NCI-H2171 treated with DMSO at 0.1 percent for 48 hours (cell line): ENCODE measurements around the gene KIAA0513.
A peak's percentile ranks its signal among the peaks of the same experiment; 100 is the strongest.

ENCODE experiments used
- DNase-seq: peaks from one replicate; lab custom pipeline; 2025; lab: John Stamatoyannopoulos, UW

The KIAA0513 gene

DNA sequence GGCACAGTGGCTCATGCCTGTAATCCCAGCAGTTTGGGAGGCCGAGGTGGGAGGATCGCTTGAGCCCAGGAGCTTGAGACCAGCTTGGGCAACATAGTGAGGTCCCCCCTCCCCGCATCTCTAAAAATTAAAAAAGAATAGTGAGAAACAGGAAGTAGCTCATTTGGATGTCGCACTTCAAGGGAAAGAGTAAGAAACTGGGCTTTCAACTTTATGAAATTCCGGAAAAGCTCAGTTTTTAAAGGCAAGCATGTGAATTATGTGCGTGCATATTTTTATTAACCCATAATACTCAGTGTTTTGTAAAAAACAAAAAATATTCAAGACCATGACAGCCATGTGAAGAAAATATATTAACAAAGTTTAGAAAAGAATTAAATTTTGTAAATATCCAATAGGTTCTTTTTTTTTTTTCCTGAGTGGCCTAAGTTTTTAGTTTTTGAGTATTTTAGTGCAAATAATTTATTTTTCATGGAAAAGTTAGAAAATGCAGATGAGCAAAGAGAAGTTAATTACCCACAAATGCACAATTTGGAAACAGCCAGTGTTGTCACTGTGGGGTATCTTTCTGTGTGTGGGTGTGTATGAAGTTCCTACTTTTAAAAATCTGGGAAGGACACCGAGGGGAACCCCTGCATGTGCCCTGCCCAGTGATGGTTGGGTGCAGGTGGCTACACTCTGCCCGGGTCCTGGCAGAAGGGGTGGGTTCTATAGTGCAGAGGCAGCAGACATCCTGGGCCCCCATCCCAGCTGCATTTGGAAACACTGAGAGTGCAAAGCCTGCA is 44.7 kb downstream of the KIAA0513 start:
- no peak for DNase-seq

DNA sequence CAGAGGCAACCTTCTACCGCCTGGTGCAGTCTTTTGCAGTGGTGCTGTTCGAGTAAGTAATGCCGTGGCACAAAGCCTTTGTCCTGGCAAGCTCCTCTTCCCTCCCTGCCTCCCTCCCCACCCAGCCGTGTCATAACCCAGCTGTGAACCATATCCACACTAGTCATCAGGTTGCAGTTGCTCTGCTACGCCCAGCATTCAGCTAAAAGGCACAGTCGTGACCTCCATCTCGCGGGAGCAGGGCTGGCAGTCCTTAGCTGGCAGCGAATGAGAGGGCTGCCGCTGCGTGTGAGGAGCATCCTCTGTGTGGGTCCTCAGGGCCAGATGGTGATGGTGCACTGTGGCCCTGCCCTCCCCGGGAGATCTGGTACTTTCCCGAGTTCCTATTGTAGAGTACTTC is 45.4 kb downstream of the KIAA0513 start:
- peak; percentile 53 for DNase-seq

DNA sequence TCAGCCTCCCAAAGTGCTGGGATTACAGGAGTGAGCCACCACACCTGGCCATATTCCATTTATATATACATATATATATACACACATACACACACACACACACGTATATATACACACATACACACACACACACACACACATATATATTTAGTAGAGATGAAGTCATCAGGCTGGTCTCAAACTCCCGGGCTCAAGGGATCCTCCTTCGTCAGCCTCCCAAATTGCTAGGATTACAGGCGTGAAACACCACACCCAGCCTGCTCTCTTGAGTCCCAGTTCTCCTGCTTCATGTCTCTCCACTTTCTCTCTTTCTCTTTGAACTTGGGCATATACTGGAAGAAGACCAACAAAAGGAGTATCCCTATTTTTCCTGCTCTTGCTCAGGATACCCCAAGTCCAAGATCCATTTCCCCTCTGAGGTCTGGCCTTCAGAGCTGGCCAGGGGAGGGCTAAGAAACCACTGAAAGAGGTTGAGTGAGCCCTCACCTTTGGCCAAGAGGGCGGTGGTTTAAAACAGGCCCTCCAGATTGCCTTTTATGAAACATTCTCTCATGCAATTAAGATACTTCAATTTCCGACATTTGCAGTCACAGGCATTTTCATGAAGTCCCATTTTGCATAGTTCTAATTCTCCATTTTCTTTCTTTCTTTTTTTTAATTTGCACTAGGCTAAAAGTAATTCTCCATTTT is 46.8 kb downstream of the KIAA0513 start:
- DNase-seq, result no peak

DNA sequence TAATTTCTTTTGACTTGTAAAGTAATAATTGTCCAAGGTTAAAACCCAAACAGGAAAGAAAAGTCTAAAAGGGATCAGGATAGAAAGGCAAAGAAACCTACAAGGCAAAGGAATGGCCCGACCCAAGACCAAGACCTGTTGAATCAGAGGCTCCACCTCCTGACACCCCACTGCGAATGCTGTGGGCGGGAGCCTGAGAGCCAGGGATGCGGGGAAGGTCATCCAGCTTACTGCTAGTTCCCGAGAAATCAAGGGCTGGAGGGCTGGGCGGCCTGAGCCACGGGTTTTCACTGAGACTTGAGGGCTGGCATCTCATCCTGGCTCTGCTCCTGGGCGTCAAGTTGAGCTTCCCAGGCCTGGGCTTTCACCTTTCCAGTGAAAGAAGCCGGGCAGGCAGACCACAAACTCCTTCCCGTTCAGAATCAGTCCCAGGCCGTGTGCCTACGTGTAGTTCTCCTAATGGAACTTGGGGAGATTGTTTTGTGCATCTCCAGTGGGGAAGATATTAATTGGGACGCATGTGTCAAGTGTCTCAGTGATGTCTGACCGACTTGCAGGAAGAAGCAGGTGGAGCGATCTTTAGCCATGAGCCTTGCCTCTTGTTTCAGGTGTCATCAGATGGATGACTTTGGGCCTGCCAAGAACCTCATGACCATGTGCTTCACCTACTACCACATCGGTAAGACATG is 47.8 kb downstream of the KIAA0513 start:
- DNase-seq, result no peak

DNA sequence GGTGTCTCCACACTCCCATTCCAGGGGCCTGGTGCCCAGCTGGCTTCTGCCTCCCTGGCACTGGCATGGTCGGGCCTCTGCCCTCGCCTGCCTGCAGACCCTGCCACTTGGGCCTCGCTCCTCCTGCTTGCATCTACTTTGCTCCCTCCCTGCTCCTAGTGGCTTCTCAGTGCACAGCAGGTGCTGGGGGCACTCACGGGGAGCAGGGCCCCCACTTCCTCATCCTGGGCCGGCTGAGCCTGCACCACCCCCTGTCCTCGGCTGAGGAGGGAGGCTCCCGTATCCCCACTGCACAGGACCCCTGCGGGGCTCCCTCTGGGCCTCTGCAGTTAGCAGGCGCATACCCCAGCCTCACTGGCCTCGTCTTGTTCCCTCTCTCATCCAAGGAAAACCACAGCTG is 49.4 kb downstream of the KIAA0513 start:
- no peak for DNase-seq

DNA sequence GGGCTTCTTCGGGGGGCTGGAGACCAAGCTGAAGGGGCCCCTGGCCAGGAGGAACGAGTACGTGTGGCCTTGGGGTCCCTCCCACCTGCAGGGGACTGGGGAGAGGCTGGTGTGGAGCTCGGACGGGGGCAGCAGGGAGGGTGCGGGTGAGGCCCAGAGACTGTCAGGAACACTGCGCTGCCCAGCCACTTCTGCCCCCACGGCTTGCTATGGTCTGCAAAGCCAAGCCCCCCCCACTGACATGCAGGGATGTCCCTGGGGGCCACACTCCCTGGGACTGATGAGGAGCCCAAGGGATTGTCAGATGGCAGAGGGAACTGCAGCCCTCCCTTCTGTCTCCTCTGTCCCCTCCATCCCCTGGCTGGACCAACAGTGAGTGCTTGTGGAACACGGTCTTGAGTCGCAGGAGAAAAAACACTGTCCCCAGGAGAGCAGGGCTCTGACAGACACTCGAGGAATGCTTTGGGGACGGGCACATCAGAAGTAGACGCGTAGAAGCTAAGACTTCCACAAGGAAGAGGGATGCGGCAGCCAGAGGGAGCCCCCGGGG is 50.1 kb downstream of the KIAA0513 start:
- no peak for DNase-seq

DNA sequence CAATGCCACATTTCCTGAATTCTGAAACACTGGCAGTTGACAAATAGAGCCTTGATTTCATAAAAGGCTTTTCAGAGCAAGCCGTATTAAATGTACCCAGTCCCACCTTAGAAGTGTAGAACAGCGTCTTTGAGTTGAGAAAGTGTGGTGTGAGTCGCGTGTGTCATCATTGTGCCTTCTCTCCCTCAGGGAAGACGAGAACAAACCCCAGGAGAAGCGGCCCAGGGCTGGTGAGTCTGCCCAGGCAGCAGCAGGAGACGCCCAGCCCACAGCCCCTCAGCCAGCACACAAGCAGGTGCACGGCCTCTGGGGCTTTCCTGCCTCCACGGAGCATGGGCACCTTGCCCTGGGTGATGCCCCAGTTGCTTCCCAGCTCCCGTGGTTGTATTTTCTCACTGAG is 50.6 kb downstream of the KIAA0513 start:
- no peak for DNase-seq

DNA sequence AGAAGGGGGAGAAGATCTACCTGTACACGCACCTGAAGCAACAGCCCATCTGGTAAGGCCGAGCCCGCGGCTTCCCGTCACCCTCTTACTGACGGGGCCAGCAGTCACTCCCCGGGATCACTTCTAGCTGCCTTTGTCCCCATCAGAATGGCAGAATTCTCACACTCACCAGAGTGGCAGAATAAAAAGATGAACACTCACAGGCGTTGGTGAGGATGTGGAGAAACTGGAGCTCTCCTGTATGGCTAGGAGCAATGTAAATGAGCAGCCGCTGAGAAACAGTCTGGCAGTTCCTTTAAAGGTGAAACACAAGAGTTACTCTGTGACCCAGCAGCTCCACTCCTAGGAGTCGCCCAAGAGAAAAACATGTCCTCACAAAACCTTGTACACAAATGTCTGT is 51.4 kb downstream of the KIAA0513 start:
- DNase-seq, result no peak

DNA sequence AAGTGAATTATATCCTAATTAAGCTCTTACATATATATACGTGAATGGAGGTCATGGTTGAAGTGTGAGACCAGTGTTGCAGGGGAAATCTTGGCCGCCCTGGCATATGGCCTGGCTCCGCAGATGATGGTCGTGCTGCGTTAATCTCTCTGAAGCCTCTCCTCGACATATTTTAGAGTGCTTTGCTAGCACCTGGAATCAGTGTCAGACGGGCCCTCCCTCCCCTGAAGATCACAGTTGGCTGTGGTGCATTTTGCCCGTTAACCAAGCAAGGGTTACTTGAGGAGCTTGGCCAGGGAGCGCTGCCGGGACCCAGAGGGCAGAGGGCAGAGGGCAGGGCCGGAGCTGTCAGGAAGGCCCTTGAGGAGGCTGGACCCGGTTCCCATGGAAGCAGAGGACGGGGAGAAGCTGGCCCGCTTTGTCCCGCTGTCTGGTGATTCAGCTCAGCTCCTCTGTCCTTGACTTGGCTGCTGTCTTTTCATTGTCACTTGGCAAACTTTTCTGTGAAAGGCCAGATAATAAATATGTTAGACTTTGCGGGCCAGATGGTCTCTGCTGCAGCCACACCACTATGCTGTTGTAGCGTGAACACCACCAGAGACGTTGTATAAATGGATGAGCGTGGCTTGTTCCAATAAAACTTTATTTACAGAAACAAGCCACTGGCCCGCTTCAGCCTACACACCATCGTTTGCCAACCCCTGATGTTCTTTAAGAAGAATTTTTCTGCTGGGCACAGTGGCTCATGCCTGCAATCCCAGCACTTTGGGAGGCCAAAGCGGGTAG is 52.4 kb downstream of the KIAA0513 start:
- no peak for DNase-seq

DNA sequence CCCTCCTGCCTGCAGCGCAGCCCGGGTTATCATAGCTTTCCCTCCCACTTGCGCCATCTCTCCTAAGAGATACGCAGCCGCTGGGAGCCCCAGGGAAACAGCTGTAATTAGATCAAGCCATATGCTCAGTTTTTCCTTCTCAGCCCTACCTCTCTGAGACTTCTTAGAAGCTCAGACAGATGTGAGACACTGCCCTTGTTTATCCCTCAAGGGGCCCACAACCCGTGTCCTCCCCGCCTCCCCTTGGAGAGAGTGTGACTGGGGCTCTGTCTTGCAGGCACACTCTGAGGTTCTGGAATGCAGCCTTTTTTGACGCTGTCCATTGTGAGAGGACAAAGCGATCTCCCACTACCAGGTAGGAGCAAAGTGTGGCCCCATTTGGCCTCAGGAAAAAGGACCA is 53.4 kb downstream of the KIAA0513 start:
- peak; percentile 94 for DNase-seq

DNA sequence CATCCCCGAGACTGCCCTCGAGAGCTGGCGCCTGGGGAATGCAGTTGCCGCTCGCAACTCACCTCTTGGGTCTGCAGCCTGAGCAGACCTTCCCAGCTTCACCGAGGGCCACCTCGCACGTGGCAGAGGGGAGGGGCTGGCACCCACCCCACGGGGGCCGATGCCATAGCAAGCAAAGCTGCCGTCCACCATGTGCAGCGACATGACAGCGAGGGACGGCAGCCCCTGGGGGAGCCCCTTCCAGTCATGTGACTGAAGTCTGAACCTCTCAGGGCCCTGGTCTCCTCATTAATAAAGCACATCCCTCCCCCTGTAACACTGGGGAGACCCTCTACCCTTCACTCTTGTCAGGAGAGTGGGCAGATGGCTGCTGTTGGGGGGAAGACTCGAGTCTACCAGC is 54.2 kb downstream of the KIAA0513 start:
- no peak for DNase-seq

DNA sequence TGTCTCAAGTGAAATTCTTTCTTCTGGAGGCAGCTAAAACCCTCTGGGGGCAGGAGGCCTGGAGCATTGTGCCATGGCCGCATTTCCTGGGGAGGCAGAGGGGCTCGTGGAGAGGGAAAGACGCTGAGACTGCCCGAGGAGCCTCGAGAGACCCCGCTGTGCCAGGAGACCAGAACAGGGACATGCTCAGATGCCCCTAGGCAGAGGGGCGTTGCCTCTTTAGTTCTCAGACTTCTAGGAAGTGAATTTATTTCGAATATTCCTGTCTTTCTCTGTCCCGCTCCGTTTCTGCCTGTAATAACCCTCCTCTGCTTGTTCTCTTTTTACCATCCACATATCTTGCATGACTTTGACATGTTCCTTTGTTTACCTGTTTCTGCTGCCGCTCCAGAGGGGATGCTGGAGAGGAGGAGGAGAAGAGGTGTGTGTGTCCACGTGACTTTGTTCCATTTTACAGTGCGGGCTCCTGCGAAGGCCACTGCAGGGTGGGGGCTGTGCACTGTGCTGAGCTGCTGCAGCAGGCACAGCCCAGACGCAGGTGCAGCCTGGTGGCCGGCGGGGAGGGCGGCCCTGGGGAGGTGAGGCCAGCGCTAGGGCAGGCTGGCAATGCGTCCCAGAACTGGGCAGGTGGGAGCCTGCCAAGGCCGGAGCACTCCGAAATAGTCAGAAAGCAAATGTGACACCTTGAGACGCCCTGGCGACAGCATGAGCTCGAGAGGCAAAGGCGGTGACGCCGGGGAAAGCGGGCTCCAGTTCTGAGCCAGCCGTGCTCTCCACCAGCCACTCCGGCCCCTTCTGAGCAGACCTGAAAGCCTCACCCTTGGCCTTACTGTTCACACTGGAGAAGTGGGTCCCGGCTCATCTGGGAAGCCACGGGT is 54.8 kb downstream of the KIAA0513 start:
- no peak for DNase-seq

DNA sequence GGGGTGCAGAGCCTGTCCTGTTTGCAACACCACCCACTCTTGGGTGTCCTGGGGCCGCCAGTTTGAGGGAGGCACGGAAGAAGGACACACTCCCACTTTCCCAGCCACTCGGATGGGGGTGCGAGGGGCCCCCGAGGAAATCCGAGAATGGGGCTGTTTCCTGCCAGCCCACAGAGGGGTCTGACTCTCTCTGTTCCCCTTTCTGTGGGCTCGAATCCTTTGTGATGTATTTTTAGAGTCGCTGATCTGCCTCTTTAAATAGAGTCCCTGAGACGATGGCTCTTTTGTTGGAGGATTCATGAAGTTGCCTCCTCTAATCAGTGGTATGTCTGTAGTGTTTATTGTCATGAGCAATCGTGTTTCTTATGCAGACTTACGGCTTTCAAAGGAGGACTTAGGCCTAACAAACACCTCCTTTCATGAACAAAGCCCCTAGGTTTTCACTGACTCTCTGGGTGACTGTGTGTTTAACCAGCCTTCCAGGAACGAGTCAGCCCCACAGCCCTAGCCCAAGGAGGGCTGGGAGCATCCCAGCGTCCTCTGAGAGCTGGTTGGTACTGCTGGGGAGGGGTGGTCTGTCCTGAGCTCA is 55.5 kb downstream of the KIAA0513 start:
- no peak for DNase-seq

DNA sequence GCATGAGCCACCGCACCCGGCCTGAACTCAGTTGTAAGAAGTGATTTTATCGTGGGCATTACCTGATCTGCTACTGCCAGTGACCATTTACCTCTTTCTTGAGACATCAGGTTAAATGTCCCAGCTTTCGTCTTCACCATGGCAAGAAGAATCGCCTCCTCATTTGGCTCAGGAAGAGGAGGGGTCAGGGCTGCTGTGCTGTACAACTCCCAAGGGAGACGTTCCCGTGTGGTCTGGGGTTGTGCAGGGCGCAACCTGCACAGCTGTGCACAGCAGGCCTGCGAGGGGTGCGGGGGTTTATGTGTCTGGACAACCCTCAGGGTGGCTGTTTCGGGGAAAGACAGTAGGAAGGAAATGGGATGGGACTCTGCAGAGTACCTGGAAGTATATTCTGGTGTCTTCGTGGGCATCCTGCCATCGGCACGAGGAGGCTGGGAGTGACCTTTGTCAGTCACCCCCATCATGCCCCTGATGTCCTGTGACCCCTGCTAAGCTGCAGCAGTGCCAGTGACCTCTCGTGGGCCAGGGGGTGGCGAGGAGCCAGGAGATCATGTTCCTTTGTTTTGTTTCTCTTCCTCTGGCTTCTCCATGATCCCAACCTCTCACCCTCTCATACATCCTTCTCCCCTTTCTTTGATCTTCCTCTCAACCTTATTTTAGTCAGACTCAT is 57.4 kb downstream of the KIAA0513 start:
- DNase-seq, result no peak

DNA sequence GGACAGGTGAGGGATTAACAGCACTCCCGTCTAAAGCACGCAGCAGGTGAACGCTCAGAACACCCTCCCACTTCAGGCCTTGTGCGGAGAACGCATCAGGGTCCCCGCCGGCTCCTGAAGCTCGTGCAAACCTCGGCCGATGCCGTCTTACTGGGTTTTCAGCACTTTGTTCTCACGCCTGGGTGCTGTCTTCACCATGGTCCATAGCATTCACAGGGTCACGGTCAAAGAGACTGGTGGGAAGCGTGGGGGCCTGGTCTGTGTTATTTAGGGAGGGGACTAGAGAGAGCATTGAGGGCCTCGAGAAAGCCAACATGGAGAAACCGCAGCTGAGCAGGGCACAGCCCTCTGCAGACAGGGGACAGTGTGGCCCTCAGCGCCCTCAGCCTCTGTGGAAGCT is 58.1 kb downstream of the KIAA0513 start:
- no peak for DNase-seq

DNA sequence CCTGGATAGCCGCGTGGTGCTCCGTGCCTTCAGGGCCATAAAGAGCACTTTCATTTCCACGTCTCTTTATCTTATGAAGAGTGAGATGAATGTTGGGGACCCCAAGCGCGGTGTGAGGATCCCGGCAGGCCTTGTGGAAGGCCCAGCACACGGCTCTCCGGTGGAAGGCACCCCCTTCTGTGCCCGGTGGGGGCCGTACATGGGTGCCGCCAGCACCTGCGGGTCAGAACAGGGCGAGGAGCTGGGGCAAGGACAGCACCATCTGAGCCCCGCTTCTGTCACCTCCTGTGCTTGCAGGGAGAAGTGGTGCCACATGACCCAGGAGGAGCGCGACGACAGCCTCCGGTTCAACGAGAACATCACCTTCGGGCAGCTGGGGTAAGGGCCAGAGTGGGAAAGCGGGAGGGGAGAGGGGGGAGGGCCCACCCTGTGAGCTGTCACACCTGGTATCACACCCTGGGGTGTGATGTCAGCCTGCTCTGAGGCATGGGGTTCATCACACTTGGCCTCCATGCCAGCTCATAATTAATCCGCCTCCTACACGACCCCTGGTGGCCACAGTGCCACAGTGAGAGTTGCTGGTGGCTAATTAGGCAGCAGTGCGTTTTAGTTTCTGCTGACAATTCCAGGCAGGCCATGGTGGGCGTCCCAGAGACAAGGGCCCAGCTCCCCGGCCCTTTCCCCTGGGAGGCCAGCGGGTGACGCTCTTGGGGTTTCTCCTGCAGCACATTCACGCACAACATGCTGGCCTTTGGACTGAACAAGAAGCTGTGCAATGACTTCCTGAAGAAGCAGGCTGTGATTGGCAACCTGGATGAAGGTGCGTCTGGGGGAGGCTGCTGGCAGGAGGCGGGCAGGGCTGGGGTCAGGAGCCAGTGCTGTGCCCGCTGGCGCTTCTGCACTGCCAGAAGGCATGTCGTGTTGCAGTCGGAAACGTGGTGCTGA is 59.0 kb downstream of the KIAA0513 start:
- peak; percentile 45 for DNase-seq

DNA sequence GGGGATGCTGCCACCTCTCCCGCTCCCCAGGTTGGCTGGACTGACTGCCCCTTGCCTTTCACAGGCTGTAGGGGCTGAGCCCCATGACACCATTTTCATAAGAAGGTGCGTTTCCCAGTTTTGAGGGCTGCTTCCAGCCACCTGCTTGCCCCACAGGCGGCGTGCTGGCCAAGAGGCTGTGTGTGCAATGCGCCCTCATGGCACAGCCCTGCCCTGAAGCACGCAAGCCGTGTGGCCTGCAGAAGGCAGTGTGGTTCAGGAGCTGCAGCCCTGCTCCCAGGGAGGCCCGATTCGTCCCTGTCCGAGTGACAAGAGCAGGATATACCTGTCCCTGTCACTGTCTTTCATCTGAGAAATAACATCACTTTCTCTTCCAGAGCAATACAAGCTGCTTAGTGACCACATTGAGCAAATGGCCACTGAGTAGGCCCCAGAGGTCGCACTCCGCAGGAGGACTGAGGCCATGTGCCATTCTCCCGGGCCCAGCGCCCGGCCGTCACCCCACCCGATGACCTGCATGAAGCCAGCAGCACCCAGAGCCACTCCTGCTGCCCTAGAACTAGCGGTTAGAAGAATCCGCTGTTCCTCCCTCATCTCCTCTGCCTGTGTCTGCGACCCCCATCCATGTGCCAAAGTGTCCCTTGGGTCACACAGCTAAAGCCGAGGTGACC is 60.4 kb downstream of the KIAA0513 start:
- no peak for DNase-seq

DNA sequence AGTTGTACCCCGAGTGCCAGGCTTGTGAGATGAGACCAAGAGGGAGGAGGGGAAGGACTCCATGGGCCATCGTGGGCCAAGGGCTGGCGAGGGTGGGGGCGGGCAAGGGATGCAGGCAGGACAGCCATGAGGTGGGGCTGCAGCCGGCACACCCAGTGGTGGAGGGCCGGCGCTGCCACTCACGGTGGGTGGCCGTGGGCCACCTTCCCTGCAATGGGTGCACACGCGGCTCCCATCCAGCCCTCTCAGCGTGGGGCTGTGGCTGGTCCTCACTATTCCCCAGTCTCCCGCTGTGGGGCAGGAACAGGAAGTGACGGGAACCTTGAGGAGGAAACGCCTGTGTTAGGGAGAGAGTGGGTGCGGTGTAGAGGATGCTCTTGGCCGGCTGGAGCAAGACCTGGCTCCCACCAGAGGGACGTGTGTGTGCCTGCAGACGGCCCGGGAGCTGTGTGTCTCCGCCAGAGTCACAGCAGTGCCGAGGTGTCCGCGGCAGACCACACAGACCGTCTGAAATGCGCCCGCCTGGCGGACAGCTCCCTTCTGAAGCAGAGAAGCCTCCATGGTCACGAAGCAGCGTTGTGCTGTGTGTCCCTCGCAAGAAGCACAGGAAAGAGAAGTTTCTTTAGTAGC is 61.1 kb downstream of the KIAA0513 start:
- DNase-seq, result no peak
